H9 (cell line): ENCODE measurements around the gene TGFA. TPM values are rescaled to one million over a fixed set of nuclear protein-coding genes. Genes with fewer than 3 reads are reported as not detected.

ENCODE experiments used
- DNase-seq: peaks from one replicate; pipeline ENCODE4 v3.0.0-alpha.2; 2017
- H2AFZ ChIP-seq: one replicate; pipeline ENCODE4 v1.6.1; 2013; ENCODE audit warnings: mild to moderate bottlenecking, low read length, control low read depth, moderate library complexity
- H2AK5ac ChIP-seq: 2 replicates; pipeline ENCODE4 v1.6.1; 2013; ENCODE audit warnings: low read length, control low read depth, mixed read lengths; ENCODE audit not compliant: insufficient read length
- H2BK120ac ChIP-seq: one replicate; pipeline ENCODE4 v1.6.1; 2013; ENCODE audit warnings: low read depth, mild to moderate bottlenecking, low read length, control low read depth, inconsistent platforms; ENCODE audit not compliant: poor library complexity, severe bottlenecking
- H2BK12ac ChIP-seq: 2 replicates; pipeline ENCODE4 v1.6.1; 2013; ENCODE audit warnings: low read length, control low read depth, mixed read lengths, low read depth; ENCODE audit not compliant: insufficient read length
- H2BK15ac ChIP-seq: 2 replicates; pipeline ENCODE4 v1.6.1; 2013; ENCODE audit warnings: low read depth, low read length, control low read depth
- H2BK20ac ChIP-seq: one replicate; pipeline ENCODE4 v1.6.1; 2013; ENCODE audit warnings: low read depth, mild to moderate bottlenecking, low read length, control low read depth, inconsistent platforms; ENCODE audit not compliant: poor library complexity, severe bottlenecking
- H2BK5ac ChIP-seq: 2 replicates; pipeline ENCODE4 v1.6.1; 2013; ENCODE audit warnings: low read length, control low read depth, mixed read lengths; ENCODE audit not compliant: insufficient read length
- H3K14ac ChIP-seq: 2 replicates; pipeline ENCODE4 v1.6.1; 2013; ENCODE audit warnings: low read length, control low read depth; ENCODE audit not compliant: insufficient read depth
- H3K18ac ChIP-seq: 2 replicates; pipeline ENCODE4 v1.6.1; 2013; ENCODE audit warnings: low read depth, mild to moderate bottlenecking, mixed read lengths, low read length, control low read depth; ENCODE audit not compliant: insufficient read length
- H3K23ac ChIP-seq: 2 replicates; pipeline ENCODE4 v1.6.1; 2013; ENCODE audit warnings: low read length, control low read depth, mixed read lengths, low read depth; ENCODE audit not compliant: insufficient read length
- H3K23me2 ChIP-seq: 2 replicates; pipeline ENCODE4 v1.6.1; 2013; ENCODE audit warnings: low read depth, mild to moderate bottlenecking, mixed read lengths, low read length, control low read depth; ENCODE audit not compliant: insufficient read length, poor library complexity, severe bottlenecking
- H3K27ac ChIP-seq: 2 replicates; pipeline ENCODE4 v1.5.1; 2013; ENCODE audit warnings: low read length, control low read depth, mixed read lengths, low read depth; ENCODE audit not compliant: insufficient read length
- H3K27me3 ChIP-seq: 2 replicates; pipeline ENCODE4 v1.6.1; 2013; ENCODE audit warnings: low read length, control low read depth, inconsistent platforms; ENCODE audit not compliant: insufficient read depth
- H3K4ac ChIP-seq: 2 replicates; pipeline ENCODE4 v1.6.1; 2013; ENCODE audit warnings: low read depth, mild to moderate bottlenecking, control low read depth, inconsistent platforms, low read length, moderate library complexity
- H3K4me1 ChIP-seq: 2 replicates; pipeline ENCODE4 v1.6.1; 2013; ENCODE audit warnings: low read length, control low read depth, inconsistent platforms; ENCODE audit not compliant: insufficient read depth
- H3K4me2 ChIP-seq: 2 replicates; pipeline ENCODE4 v1.6.1; 2013; ENCODE audit warnings: low read length, control low read depth, mixed read lengths; ENCODE audit not compliant: insufficient read length, insufficient read depth
- H3K56ac ChIP-seq: 2 replicates; pipeline ENCODE4 v1.6.1; 2013; ENCODE audit warnings: low read depth, mild to moderate bottlenecking, mixed read lengths, low read length, control low read depth; ENCODE audit not compliant: insufficient read length
- H3K79me1 ChIP-seq: 2 replicates; pipeline ENCODE4 v1.6.1; 2013; ENCODE audit warnings: low read depth, mild to moderate bottlenecking, moderate library complexity, low read length, control low read depth, inconsistent platforms; ENCODE audit not compliant: insufficient read depth, poor library complexity, severe bottlenecking
- H3K79me2 ChIP-seq: 2 replicates; pipeline ENCODE4 v1.6.1; 2013; ENCODE audit warnings: low read length, control low read depth, inconsistent platforms; ENCODE audit not compliant: insufficient read depth
- H3K9ac ChIP-seq: 2 replicates; pipeline ENCODE4 v1.6.1; 2013; ENCODE audit warnings: low read length, control low read depth, mixed read lengths; ENCODE audit not compliant: insufficient read length; ENCODE audit errors: extremely low read depth
- H3K9me3 ChIP-seq: one replicate; pipeline ENCODE4 v1.6.1; 2013; ENCODE audit warnings: low read depth, low read length, inconsistent platforms; ENCODE audit not compliant: control insufficient read depth
- H3T11ph ChIP-seq: one replicate; pipeline ENCODE4 v1.6.1; 2013; ENCODE audit warnings: mild to moderate bottlenecking, low read length, control low read depth, inconsistent platforms
- H4K20me1 ChIP-seq: one replicate; pipeline ENCODE4 v1.6.1; 2013; ENCODE audit not compliant: control insufficient read depth, insufficient read length, insufficient read depth
- H4K5ac ChIP-seq: 2 replicates; pipeline ENCODE4 v1.6.1; 2013; ENCODE audit warnings: low read depth, mild to moderate bottlenecking, mixed read lengths, low read length, control low read depth; ENCODE audit not compliant: insufficient read length
- H4K8ac ChIP-seq: replicated peaks from 2 replicates; pipeline ENCODE4 v1.6.1; 2013; ENCODE audit warnings: low read length, control low read depth, mixed read lengths, low read depth; ENCODE audit not compliant: insufficient read length
- H4K91ac ChIP-seq: 2 replicates; pipeline ENCODE4 v1.6.1; 2013; ENCODE audit warnings: low read depth, mild to moderate bottlenecking, moderate library complexity, mixed read lengths, low read length, control low read depth; ENCODE audit not compliant: insufficient read length
- H3K27ac Mint-ChIP-seq, 3 experiments: 2 replicates in 2 of 3; 3 replicates in 1 of 3; pipeline ENCODE4 v1.8.0; 2020 to 2021; ENCODE audit warnings: mixed read lengths in 3 of 3, mild to moderate bottlenecking in 1 of 3, moderate library complexity in 1 of 3
- H3K27me3 Mint-ChIP-seq: 2 replicates; pipeline ENCODE4 v1.8.0; 2021; ENCODE audit warnings: low read depth, mild to moderate bottlenecking, moderate library complexity, mixed read lengths
- H3K36me3 Mint-ChIP-seq, 3 experiments: 2 replicates in 2 of 3; 3 replicates in 1 of 3; pipeline ENCODE4 v1.8.0; 2020 to 2021; ENCODE audit warnings: low read depth in 3 of 3, mixed read lengths in 3 of 3; ENCODE audit not compliant: insufficient read depth in 1 of 3
- H3K4me1 Mint-ChIP-seq, 2 experiments: 2 replicates each; pipeline ENCODE4 v1.8.0; 2020; ENCODE audit warnings: mixed read lengths in 2 of 2
- H3K4me3 Mint-ChIP-seq, 2 experiments: 2 replicates in 1 of 2; 3 replicates in 1 of 2; pipeline ENCODE4 v1.8.0; 2020 to 2021; ENCODE audit warnings: mild to moderate bottlenecking in 2 of 2, mixed read lengths in 2 of 2, moderate library complexity in 1 of 2
- H3K9me3 Mint-ChIP-seq, 2 experiments: 2 replicates in 1 of 2; 3 replicates in 1 of 2; pipeline ENCODE4 v1.8.0; 2020; ENCODE audit warnings: mild to moderate bottlenecking in 2 of 2, mixed read lengths in 2 of 2, moderate library complexity in 1 of 2
- WGBS: extraction: QIAGEN DNeasy Blood & Tissue Kit; methylation state at CpG from one replicate; pipeline ENCODE4 v1.1.7; 2013; ENCODE audit warnings: missing lambda C conversion rate, low lambda C conversion rate, mixed read lengths; ENCODE audit not compliant: insufficient read length; ENCODE audit errors: extremely low coverage; 5-methylcytosine and 5-hydroxymethylcytosine counted together
- total RNA-seq: library from RNA; stranded (reverse); gene quantifications from 2 replicates; pipeline ENCODE4 v1.2.1, GENCODE V29; 2021
- TF ChIP-seq, protein P1 (sequence below): fragments of 200-600 bp; sonication (generic); conservative IDR thresholded peaks from 3 replicates; pipeline ENCODE4 v1.8.0; 2021; ENCODE audit warnings: antibody characterized with exemption, mild to moderate bottlenecking

The TGFA gene
- total RNA-seq, 1 experiment from 2014 or later = 3.3 TPM

DNA sequence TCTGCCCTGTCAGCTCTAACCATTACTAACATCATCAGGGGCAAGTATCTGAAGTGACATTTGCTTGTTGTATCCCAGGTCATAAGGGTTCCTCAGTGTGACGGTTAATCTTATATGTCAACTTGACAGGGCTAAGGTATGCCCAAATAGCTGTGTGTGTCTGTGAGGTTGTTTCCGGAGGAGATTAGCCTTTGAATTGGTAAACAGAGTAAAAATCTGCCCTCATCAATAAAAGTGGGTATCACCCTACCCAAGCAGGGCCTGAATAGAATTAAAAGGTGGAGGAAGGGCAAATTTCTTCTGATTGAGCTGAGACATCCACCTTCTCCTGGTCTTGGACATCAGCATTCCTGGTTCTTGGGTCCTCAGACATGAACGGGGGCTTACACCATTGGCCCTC is 12.8 kb upstream of the TGFA start:
- peaks cover 7% of the 10 kb centered on the region for H3K27me3 Mint-ChIP-seq
- no peak overlapping the region for H2BK20ac ChIP-seq
- no peaks in the 10 kb centered on the region for H3K36me3 Mint-ChIP-seq
- H3K56ac ChIP-seq = no peak overlapping the region
- H3K9me3 Mint-ChIP-seq = no peaks in the 10 kb centered on the region
- no peaks in the 10 kb centered on the region for H3K4me1 ChIP-seq
- no peak overlapping the region for H3K18ac ChIP-seq
- H3K23me2 ChIP-seq = no peaks in the 10 kb centered on the region
- no peak overlapping the region for H3K4ac ChIP-seq
- H2AK5ac ChIP-seq = no peak overlapping the region
- H2BK5ac ChIP-seq = no peak overlapping the region
- no peak overlapping the region for H4K8ac ChIP-seq
- no peaks in the 10 kb centered on the region for H3K27me3 ChIP-seq
- no peak overlapping the region for H2BK120ac ChIP-seq
- H3K79me1 ChIP-seq = no peaks in the 10 kb centered on the region
- H3K4me2 ChIP-seq = no peak overlapping the region
- no peak overlapping the region for H3K14ac ChIP-seq
- peaks cover 4 to 10% of the 10 kb centered on the region in 2 experiments for H3K4me1 Mint-ChIP-seq
- no peak overlapping the region for H2BK12ac ChIP-seq
- no CpG with 5 or more reads among the region's 3 CpGs for WGBS
- H2AFZ ChIP-seq = no peak overlapping the region
- TF ChIP-seq, protein P1, sequence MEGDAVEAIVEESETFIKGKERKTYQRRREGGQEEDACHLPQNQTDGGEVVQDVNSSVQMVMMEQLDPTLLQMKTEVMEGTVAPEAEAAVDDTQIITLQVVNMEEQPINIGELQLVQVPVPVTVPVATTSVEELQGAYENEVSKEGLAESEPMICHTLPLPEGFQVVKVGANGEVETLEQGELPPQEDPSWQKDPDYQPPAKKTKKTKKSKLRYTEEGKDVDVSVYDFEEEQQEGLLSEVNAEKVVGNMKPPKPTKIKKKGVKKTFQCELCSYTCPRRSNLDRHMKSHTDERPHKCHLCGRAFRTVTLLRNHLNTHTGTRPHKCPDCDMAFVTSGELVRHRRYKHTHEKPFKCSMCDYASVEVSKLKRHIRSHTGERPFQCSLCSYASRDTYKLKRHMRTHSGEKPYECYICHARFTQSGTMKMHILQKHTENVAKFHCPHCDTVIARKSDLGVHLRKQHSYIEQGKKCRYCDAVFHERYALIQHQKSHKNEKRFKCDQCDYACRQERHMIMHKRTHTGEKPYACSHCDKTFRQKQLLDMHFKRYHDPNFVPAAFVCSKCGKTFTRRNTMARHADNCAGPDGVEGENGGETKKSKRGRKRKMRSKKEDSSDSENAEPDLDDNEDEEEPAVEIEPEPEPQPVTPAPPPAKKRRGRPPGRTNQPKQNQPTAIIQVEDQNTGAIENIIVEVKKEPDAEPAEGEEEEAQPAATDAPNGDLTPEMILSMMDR = no peak
- H3K27ac Mint-ChIP-seq = no peak overlapping the region
- H3K23ac ChIP-seq = no peak overlapping the region
- no peak overlapping the region for H3K9ac ChIP-seq
- no peak overlapping the region for H4K91ac ChIP-seq
- H4K20me1 ChIP-seq = no peaks in the 10 kb centered on the region
- no peak overlapping the region for H2BK15ac ChIP-seq
- H3K27ac ChIP-seq = no peak overlapping the region
- H3K79me2 ChIP-seq = no peaks in the 10 kb centered on the region
- H3K9me3 ChIP-seq = no peaks in the 10 kb centered on the region
- no peak overlapping the region for H4K5ac ChIP-seq
- no peak overlapping the region for H3T11ph ChIP-seq
- H3K4me3 Mint-ChIP-seq = no peak overlapping the region
- no peak for DNase-seq
